HepG2 (cell line): Measurements from ENCODE around the gene RPGR. TPM values are rescaled to one million over a fixed set of nuclear protein-coding genes. Genes with fewer than 3 reads are reported as not detected.
A peak's percentile ranks its signal among the peaks of the same experiment; 100 is the strongest.

Experiments used
- ATAC-seq: fragments of 200-7000 bp; cut with Tn5 transposase; 3 replicates; pipeline ENCODE4 v1.9.1; 2020; ENCODE audit warnings: mild to moderate bottlenecking, moderate library complexity
- BruUV-seq: library from RNA; stranded (reverse); fragments of 400-500 nt; replicated peaks from 2 replicates; lab custom pipeline; 2021; lab: Mats Ljungman, UMichigan
- CTCF ChIA-PET: fragments of 300-600 bp; formaldehyde crosslinking; extraction: SDS; loops from one replicate; lab custom pipeline; 2021; ENCODE audit warnings: low total read pairs, inconsistent platforms, low intra/inter-chr PET ratio; lab: Yijun Ruan, JAX
- POLR2A ChIA-PET: fragments of 350-600 bp; sonication (Branson Sonifier 250); formaldehyde crosslinking; loops from one replicate; lab custom pipeline; 2020; ENCODE audit warnings: antibody characterized with exemption, inconsistent platforms; lab: Yijun Ruan, JAX
- DNase-seq: peaks from one replicate; pipeline ENCODE4 v3.0.0-alpha.2; 2015; ENCODE audit warnings: low spot score
- FAIRE-seq: peaks from 3 replicates; lab custom pipeline; 2011; peaks lifted over from hg19 to GRCh38; lab: Jason Lieb, UNC
- H2AFZ ChIP-seq: one replicate; pipeline ENCODE4 v1.6.1; 2011; ENCODE audit warnings: low read length, inconsistent platforms
- H3K27ac ChIP-seq: fragments of 300-600 bp; 3 replicates; pipeline ENCODE4 v1.8.0; 2011; ENCODE audit warnings: mixed run types, mild to moderate bottlenecking, mixed read lengths, low read length, inconsistent platforms; ENCODE audit not compliant: insufficient read depth; ENCODE audit errors: extremely low read length
- H3K27me3 ChIP-seq, 2 experiments: fragments of 200-600 bp in 1 of 2; 2 replicates in 1 of 2; 3 replicates in 1 of 2; pipeline versions ENCODE4 v1.6.0 to v1.8.0; 2011; ENCODE audit warnings: low read length in 2 of 2, mild to moderate bottlenecking in 2 of 2, moderate library complexity in 2 of 2, inconsistent platforms in 1 of 2; ENCODE audit not compliant: insufficient read depth in 2 of 2, control insufficient read depth in 1 of 2
- H3K36me3 ChIP-seq, 2 experiments: fragments of 200-600 bp in 1 of 2; replicated peaks in 1 of 2; 2 replicates in 1 of 2; 3 replicates in 1 of 2; pipeline versions ENCODE4 v1.5.1 to v1.8.0; 2011; ENCODE audit warnings: low read length in 2 of 2, inconsistent platforms in 1 of 2; ENCODE audit not compliant: insufficient read depth in 2 of 2, control insufficient read depth in 1 of 2
- H3K4me1 ChIP-seq: 2 replicates; pipeline ENCODE4 v1.5.1; 2012; ENCODE audit warnings: low read length, inconsistent platforms; ENCODE audit not compliant: insufficient read depth
- H3K4me2 ChIP-seq: 2 replicates; pipeline ENCODE4 v1.6.0; 2011; ENCODE audit warnings: low read depth, low read length, inconsistent platforms
- H3K4me3 ChIP-seq, 3 experiments: fragments of 200-600 bp in 1 of 3; sonication (generic), shearing (Covaris generic) in 1 of 3; replicated peaks in 1 of 3; 2 replicates each; pipeline ENCODE4 v1.5.1; 2011 to 2016; ENCODE audit warnings: low read length in 3 of 3, inconsistent platforms in 2 of 3, low read depth in 2 of 3, mild to moderate bottlenecking in 2 of 3, control low read depth in 1 of 3, mixed read lengths in 1 of 3; ENCODE audit not compliant: insufficient read depth in 1 of 3
- H3K79me2 ChIP-seq: one replicate; pipeline ENCODE4 v1.6.1; 2011; ENCODE audit warnings: low read length, inconsistent platforms; ENCODE audit not compliant: insufficient read depth
- H3K9ac ChIP-seq: 2 replicates; pipeline ENCODE4 v1.6.0; 2011; ENCODE audit warnings: mild to moderate bottlenecking, low read depth, low read length, inconsistent platforms; ENCODE audit not compliant: insufficient read depth
- H3K9me3 ChIP-seq: 2 replicates; pipeline ENCODE4 v1.5.1; 2012; ENCODE audit warnings: mild to moderate bottlenecking, low read length
- H4K20me1 ChIP-seq: 2 replicates; pipeline ENCODE4 v1.6.0; 2011; ENCODE audit warnings: inconsistent platforms, mild to moderate bottlenecking, low read length, moderate library complexity; ENCODE audit not compliant: insufficient read depth
- CBX2 ChIP-seq, 2 experiments: fragments of 200-600 bp in 1 of 2; sonication (generic); formaldehyde crosslinking in 1 of 2; IDR thresholded peaks; 2 replicates each; pipeline versions ENCODE4 v1.7.0 to v1.8.1; 2018 to 2022; ENCODE audit warnings: low read depth in 2 of 2, low read length in 1 of 2, mild to moderate bottlenecking in 1 of 2, missing genetic modification reagents in 1 of 2
- CTCF ChIP-seq: sonication (generic); formaldehyde crosslinking; IDR thresholded peaks from 2 replicates; pipeline ENCODE4 v1.5.0; 2020; ENCODE audit warnings: mild to moderate bottlenecking, missing genetic modification reagents, moderate library complexity
- HOMEZ ChIP-seq: IDR thresholded peaks from 2 replicates; pipeline ENCODE4 v1.6.1; 2016; ENCODE audit warnings: low read depth
- KLF15 ChIP-seq: sonication (generic); formaldehyde crosslinking; IDR thresholded peaks from 2 replicates; pipeline ENCODE4 v1.8.1; 2023; ENCODE audit warnings: borderline replicate concordance, mild to moderate bottlenecking, inconsistent platforms, missing genetic modification reagents, mixed read lengths
- NR3C1 ChIP-seq: sonication (generic); formaldehyde crosslinking; IDR thresholded peaks from 2 replicates; pipeline ENCODE4 v1.4.0; 2020; ENCODE audit warnings: missing genetic modification reagents
- PCBP1 ChIP-seq: fragments of 200-400 bp; formaldehyde crosslinking; IDR thresholded peaks from 2 replicates; pipeline ENCODE4 v1.6.1; 2017; ENCODE audit warnings: mild to moderate bottlenecking, low read depth, low read length, borderline replicate concordance
- SIX1 ChIP-seq: sonication (generic); formaldehyde crosslinking; IDR thresholded peaks from 2 replicates; pipeline ENCODE4 v1.4.0; 2020; ENCODE audit warnings: missing genetic modification reagents, borderline replicate concordance
- SP2 ChIP-seq: sonication (generic); formaldehyde crosslinking; IDR thresholded peaks from 2 replicates; pipeline ENCODE4 v1.5.1; 2020; ENCODE audit warnings: mild to moderate bottlenecking, missing genetic modification reagents
- STAG1 ChIP-seq: sonication (generic); formaldehyde crosslinking; IDR thresholded peaks from 2 replicates; pipeline ENCODE4 v1.4.0; 2020; ENCODE audit warnings: missing genetic modification reagents
- ZKSCAN1 ChIP-seq: fragments of 150-350 bp; IDR thresholded peaks from 2 replicates; pipeline ENCODE4 v1.6.1; 2014; ENCODE audit warnings: low read length
- ZNF577 ChIP-seq: sonication (generic); formaldehyde crosslinking; IDR thresholded peaks from 2 replicates; pipeline ENCODE4 v1.4.0; 2020; ENCODE audit warnings: mild to moderate bottlenecking, low read depth, missing genetic modification reagents, borderline replicate concordance
- ZNF747 ChIP-seq: sonication (generic); formaldehyde crosslinking; IDR thresholded peaks from 2 replicates; pipeline ENCODE4 v1.8.1; 2023; ENCODE audit warnings: missing genetic modification reagents, mild to moderate bottlenecking, borderline replicate concordance
- ZNF749 ChIP-seq: sonication (generic); formaldehyde crosslinking; IDR thresholded peaks from 2 replicates; pipeline ENCODE4 v1.8.0; 2022; ENCODE audit warnings: mild to moderate bottlenecking, missing genetic modification reagents, moderate library complexity, borderline replicate concordance
- ZNF784 ChIP-seq: sonication (generic); formaldehyde crosslinking; IDR thresholded peaks from 2 replicates; pipeline ENCODE4 v1.5.1; 2020; ENCODE audit warnings: missing genetic modification reagents, mild to moderate bottlenecking, borderline replicate concordance
- WGBS: methylation state at CpG from one replicate; pipeline ENCODE4 v1.1.6; 2017; ENCODE audit warnings: low lambda C conversion rate; 5-methylcytosine and 5-hydroxymethylcytosine counted together
- in situ Hi-C: cut with HindIII; loops from 2 replicates; pipeline ENCODE4 v1.10.0; 2017; ENCODE audit warnings: low pct_unique_long_range_greater_than_20kb; ENCODE audit not compliant: extremely low pct_ligation_motif_present
- intact Hi-C: fragments of 100-400 bp; cut with micrococcal nuclease; formaldehyde crosslinking; loops from one replicate; pipeline ENCODE4 v1.10.0; 2022; ENCODE audit not compliant: unreplicated experiment
- polyA plus RNA-seq, 8 experiments: library from polyadenylated mRNA; depleted of rRNA in 3 of 8; stranded (reverse) in 7 of 8; unstranded in 1 of 8; fragments of >200 nt; fragmentation: Illumina TruSeq in 4 of 8; extraction: Trizol in 4 of 8; gene quantifications; 2 replicates each; pipeline versions ENCODE4 v1.2.1 to v1.2.3, GENCODE V29; 2011 to 2016; ENCODE audit warnings: low read depth in 4 of 8, missing spikeins in 1 of 8, mixed read lengths in 1 of 8; ENCODE audit not compliant: insufficient read depth in 1 of 8
- total RNA-seq, 5 experiments: library from RNA; depleted of rRNA; stranded (reverse); fragments of >200 nt; fragmentation: Illumina TruSeq; extraction: Trizol; gene quantifications; 2 replicates each; pipeline ENCODE4 v1.2.3, GENCODE V29; 2016; ENCODE audit warnings: low read depth in 1 of 5

RPGR gene
- total and polyA plus RNA-seq, 2 of the 13 experiments (the other 11 are each of a cell fraction or from before 2014, with no cell fraction given): 2.1 to 12.1 TPM

- CTCF ChIA-PET: no interaction called here
- DNase-seq (no peak), FAIRE-seq (no peak), ATAC-seq (no peak)
- H2AFZ ChIP-seq: no peak overlapping the region
- no peak overlapping the region for H3K4me3 ChIP-seq
- no peak overlapping the region for H3K27ac ChIP-seq
- no peaks in the 10 kb centered on the region for H4K20me1 ChIP-seq
- no peak overlapping the region for H3K4me2 ChIP-seq
- BruUV-seq: no TSS peak
- WGBS: 8% methylated on average over 1 of the region's 1 CpG
- H3K9ac ChIP-seq: no peak overlapping the region
- POLR2A ChIA-PET: no interaction called here
- no peaks in the 10 kb centered on the region for H3K36me3 ChIP-seq
- no peaks in the 10 kb centered on the region for H3K9me3 ChIP-seq
- in situ Hi-C loops: no loop called here
- no peaks in the 10 kb centered on the region for H3K79me2 ChIP-seq
- no peak for TF ChIP-seq CBX2 (IDR thresholded peaks at IDR 0.05; ENCODE audit: low read depth, low read length)
- TF ChIP-seq CBX2 (CRISPR knock-in tag; IDR thresholded peaks at IDR 0.05; ENCODE audit: low read depth): no peak
- no peak for TF ChIP-seq SIX1
- TF ChIP-seq, all 625 proteins: peak for 0
- Histone ChIP-seq H3K4me1 (peaks cover 15% of the 10 kb centered on the region; the same call in 1 of the 2 replicates), H3K27me3 (no peaks in the 10 kb centered on the region)
- intact Hi-C loops: loop anchor here (2.0 kb wide), 1 partner anchor 34 kb away; no protein-coding TSS in a partner anchor
Observed at GRCh38 chrX:38376747-38377146, 49.4 kb upstream of the RPGR start.

GRCh38 chrX:38375891-38376290 lies 48.6 kb upstream of the RPGR start:
- TF ChIP-seq HOMEZ (CRISPR knock-in tag): no peak
- TF ChIP-seq SP2: no peak
- TF ChIP-seq KLF15 (CRISPR knock-in tag): no peak
- no peak for TF ChIP-seq ZNF577
- TF ChIP-seq CTCF (CRISPR knock-in tag): 0 out of 2 replicates have a peak, but pooled peaks have one; percentile 21
- no peak for TF ChIP-seq ZNF747
- TF ChIP-seq NR3C1 (CRISPR knock-in tag): no peak
- TF ChIP-seq PCBP1: no peak
- TF ChIP-seq STAG1 (CRISPR knock-in tag): peak; percentile 24; the same call in 1 of the 2 replicates
- no peak for TF ChIP-seq ZKSCAN1
- TF ChIP-seq ZNF784 (CRISPR knock-in tag): no peak
- no peak for TF ChIP-seq ZNF749 (CRISPR knock-in tag)
- Histone ChIP-seq H3K27ac (no peak overlapping the region), H3K79me2 (no peaks in the 10 kb centered on the region), H4K20me1 (no peaks in the 10 kb centered on the region), H3K36me3 (no peaks in the 10 kb centered on the region), H2AFZ (no peak overlapping the region), H3K4me3 (no peak overlapping the region), H3K9me3 (no peaks in the 10 kb centered on the region), H3K27me3 (no peaks in the 10 kb centered on the region), H3K9ac (no peak overlapping the region), H3K4me2 (no peak overlapping the region), H3K4me1 (peaks cover 15% of the 10 kb centered on the region; the same call in 1 of the 2 replicates)
- DNase-seq (no peak), ATAC-seq (peak; percentile 48; the same call in 1 of the 3 replicates), FAIRE-seq (no peak)
- in situ Hi-C loops (no loop called here), intact Hi-C loops (loop anchor here (2.0 kb wide), 1 partner anchor 33 kb away; no protein-coding TSS in a partner anchor)
- BruUV-seq: no TSS peak
- POLR2A ChIA-PET: no interaction called here
- 0% methylated on average over 1 of the region's 1 CpG for WGBS
- CTCF ChIA-PET: no interaction called here
